Stomach (tissue), 4 donors: Measurements from ENCODE around the gene CCDC73.

ENCODE experiments used
- EP300 ChIP-seq: sonication (generic); formaldehyde crosslinking; IDR thresholded peaks from one replicate; pipeline ENCODE4 v1.6.1; 2017; ENCODE audit warnings: antibody characterized with exemption
- POLR2AphosphoS5 ChIP-seq, 3 donors: sonication (generic); formaldehyde crosslinking; IDR thresholded peaks; one replicate each; pipeline ENCODE4 v1.6.1; 2016; ENCODE audit warnings: antibody characterized with exemption in 3 of 3
- TF ChIP-seq, protein P1 (sequence below), 7 experiments: fragments of 450-650 bp in 4 of 7; fragments of 200-600 bp in 3 of 7; sonication (generic) in 3 of 7; IDR thresholded peaks; one replicate each; pipeline ENCODE4 v1.5.1; 2016 to 2019; ENCODE audit warnings: antibody characterized with exemption in 7 of 7, control low read depth in 2 of 7, mild to moderate bottlenecking in 1 of 7

DNA sequence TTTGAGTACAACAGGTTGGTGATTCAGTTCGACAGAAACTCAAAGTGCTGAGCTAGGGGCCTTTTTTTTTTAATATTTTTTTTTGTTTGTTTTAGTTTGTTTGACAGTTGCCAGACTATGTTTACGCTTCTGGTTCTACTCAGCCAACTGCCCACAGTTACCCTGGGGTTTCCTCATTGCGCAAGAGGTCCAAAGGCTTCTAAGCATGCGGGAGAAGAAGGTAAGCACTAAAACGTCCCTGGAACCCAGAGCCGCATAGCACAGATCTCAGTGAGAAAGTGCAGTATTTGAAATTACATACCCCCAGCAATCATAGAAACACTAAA, 35.9 kb upstream of the CCDC73 start:
- TF ChIP-seq, protein P1, sequence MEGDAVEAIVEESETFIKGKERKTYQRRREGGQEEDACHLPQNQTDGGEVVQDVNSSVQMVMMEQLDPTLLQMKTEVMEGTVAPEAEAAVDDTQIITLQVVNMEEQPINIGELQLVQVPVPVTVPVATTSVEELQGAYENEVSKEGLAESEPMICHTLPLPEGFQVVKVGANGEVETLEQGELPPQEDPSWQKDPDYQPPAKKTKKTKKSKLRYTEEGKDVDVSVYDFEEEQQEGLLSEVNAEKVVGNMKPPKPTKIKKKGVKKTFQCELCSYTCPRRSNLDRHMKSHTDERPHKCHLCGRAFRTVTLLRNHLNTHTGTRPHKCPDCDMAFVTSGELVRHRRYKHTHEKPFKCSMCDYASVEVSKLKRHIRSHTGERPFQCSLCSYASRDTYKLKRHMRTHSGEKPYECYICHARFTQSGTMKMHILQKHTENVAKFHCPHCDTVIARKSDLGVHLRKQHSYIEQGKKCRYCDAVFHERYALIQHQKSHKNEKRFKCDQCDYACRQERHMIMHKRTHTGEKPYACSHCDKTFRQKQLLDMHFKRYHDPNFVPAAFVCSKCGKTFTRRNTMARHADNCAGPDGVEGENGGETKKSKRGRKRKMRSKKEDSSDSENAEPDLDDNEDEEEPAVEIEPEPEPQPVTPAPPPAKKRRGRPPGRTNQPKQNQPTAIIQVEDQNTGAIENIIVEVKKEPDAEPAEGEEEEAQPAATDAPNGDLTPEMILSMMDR (IDR thresholded peaks at IDR 0.05): no peak
- TF ChIP-seq POLR2AphosphoS5 (IDR thresholded peaks at IDR 0.05): no peak
- TF ChIP-seq EP300: no peak
